GM21786 (cell line): Measurements from ENCODE around the gene STARD3NL.
A peak's percentile ranks its signal among the peaks of the same experiment; 100 is the strongest.
"Not testable (repeated sequence)": the region's sequence is repeated elsewhere in the genome, so short reads cannot be mapped to it uniquely, and the experiment has no call there.

ENCODE experiments used
- ATAC-seq: cut with Tn5 transposase; IDR thresholded peaks from one replicate; pipeline ENCODE4 v1.9.1; 2021; ENCODE audit not compliant: unreplicated experiment

The STARD3NL gene

GRCh38 chr7:38178004-38178694 lies at the start of gene STARD3NL:
TSS of gene STARD3NL (plus strand) at chr7:38178245. CDS start at chr7:38207505, 29,260 bp downstream.
- peak; percentile 99 for ATAC-seq

- no peak for ATAC-seq
Observed at GRCh38 chr7:38129162-38129561, 48.9 kb upstream of the STARD3NL start.

- ATAC-seq = no peak
Observed at GRCh38 chr7:38129579-38129978, 48.5 kb upstream of the STARD3NL start.

GRCh38 chr7:38138171-38138570 lies 39.9 kb upstream of the STARD3NL start:
- no peak for ATAC-seq

- ATAC-seq = no peak
Observed at GRCh38 chr7:38141187-38141586, 36.9 kb upstream of the STARD3NL start.

- peak; percentile 81 for ATAC-seq
Observed at GRCh38 chr7:38142736-38143135, 35.3 kb upstream of the STARD3NL start.

GRCh38 chr7:38147005-38147404 lies 31.0 kb upstream of the STARD3NL start:
- ATAC-seq = no peak

GRCh38 chr7:38151556-38151955 lies 26.5 kb upstream of the STARD3NL start:
- ATAC-seq = no peak

- no peak for ATAC-seq
Observed at GRCh38 chr7:38153515-38153914, 24.5 kb upstream of the STARD3NL start.

GRCh38 chr7:38154278-38154677 lies 23.8 kb upstream of the STARD3NL start:
- ATAC-seq = no peak

- ATAC-seq = no peak
Observed at GRCh38 chr7:38160003-38160571, 18.0 kb upstream of the STARD3NL start.

- ATAC-seq = no peak
Observed at GRCh38 chr7:38162036-38162435, 16.0 kb upstream of the STARD3NL start.

- no peak for ATAC-seq
Observed at GRCh38 chr7:38163671-38164070, 14.4 kb upstream of the STARD3NL start.

- no peak for ATAC-seq
Observed at GRCh38 chr7:38168890-38169570, 9.0 kb upstream of the STARD3NL start.

GRCh38 chr7:38169847-38170246 lies 8.2 kb upstream of the STARD3NL start:
- peak; percentile 68 for ATAC-seq

- peak; percentile 51 for ATAC-seq
Observed at GRCh38 chr7:38171623-38172391, 6.2 kb upstream of the STARD3NL start.

GRCh38 chr7:38175547-38175946 lies 2.5 kb upstream of the STARD3NL start:
- not testable (repeated sequence) for ATAC-seq

- no peak for ATAC-seq
Observed at GRCh38 chr7:38177621-38178003, 433 bp upstream of the STARD3NL start.

- peak; percentile 29 for ATAC-seq
Observed at GRCh38 chr7:38178695-38179344, 775 bp downstream of the STARD3NL start.

- no peak for ATAC-seq
Observed at GRCh38 chr7:38179776-38180226, 1.8 kb downstream of the STARD3NL start.

- ATAC-seq = no peak
Observed at GRCh38 chr7:38181111-38181510, 3.1 kb downstream of the STARD3NL start.
